H1 (cell line): ENCODE data around the gene LRBA. TPM values are rescaled to one million over a fixed set of nuclear protein-coding genes. Genes with fewer than 3 reads are reported as not detected.

Experiments
- CTCF ChIA-PET: fragments of 300-600 bp; sonication (Branson Sonifier 250); formaldehyde crosslinking; loops from one replicate; lab custom pipeline; 2021; ENCODE audit not compliant: partially characterized antibody; lab: Charles Lee
- POLR2A ChIA-PET: fragments of 300-600 bp; sonication (Branson Sonifier 250); formaldehyde crosslinking; loops from one replicate; lab custom pipeline; 2021; ENCODE audit warnings: inconsistent platforms; ENCODE audit not compliant: partially characterized antibody; lab: Charles Lee
- DNase-seq, 2 experiments: peaks; one replicate each; pipeline versions ENCODE4 v3.0.0 to v3.0.0-alpha.2; 2010 to 2022; ENCODE audit warnings: low spot score in 2 of 2, low read depth in 1 of 2, mixed read lengths in 1 of 2
- FAIRE-seq: peaks from 2 replicates; lab custom pipeline; 2011; peaks lifted over from hg19 to GRCh38; lab: Jason Lieb, UNC
- H2AFZ ChIP-seq: 2 replicates; pipeline ENCODE4 v1.8.1; 2012; ENCODE audit warnings: low read length, inconsistent platforms
- H2AK5ac ChIP-seq: 2 replicates; pipeline ENCODE4 v1.6.1; 2013; ENCODE audit warnings: low read depth, low read length
- H2BK120ac ChIP-seq: replicated peaks from 2 replicates; pipeline ENCODE3; 2013; ENCODE audit warnings: low read depth, low read length, inconsistent platforms
- H2BK12ac ChIP-seq: 2 replicates; pipeline ENCODE4 v1.6.1; 2013; ENCODE audit warnings: low read depth, low read length
- H2BK15ac ChIP-seq: 2 replicates; pipeline ENCODE4 v1.6.1; 2013; ENCODE audit warnings: low read length
- H2BK20ac ChIP-seq: 2 replicates; pipeline ENCODE4 v1.6.1; 2013; ENCODE audit warnings: low read length
- H2BK5ac ChIP-seq: 2 replicates; pipeline ENCODE4 v1.6.1; 2013; ENCODE audit warnings: low read depth, low read length
- H3K14ac ChIP-seq: 2 replicates; pipeline ENCODE4 v1.6.1; 2013; ENCODE audit warnings: inconsistent platforms; ENCODE audit not compliant: insufficient read length
- H3K18ac ChIP-seq: 2 replicates; pipeline ENCODE4 v1.6.1; 2013; ENCODE audit warnings: low read length; ENCODE audit errors: extremely low read depth
- H3K23ac ChIP-seq: 2 replicates; pipeline ENCODE4 v1.6.1; 2013; ENCODE audit warnings: inconsistent platforms; ENCODE audit not compliant: insufficient read length
- H3K23me2 ChIP-seq: 2 replicates; pipeline ENCODE4 v1.6.1; 2013; ENCODE audit warnings: low read depth, low read length
- H3K27ac ChIP-seq: 2 replicates; pipeline ENCODE4 v1.6.1; 2011; ENCODE audit warnings: low read depth, low read length, inconsistent platforms
- H3K27me3 ChIP-seq, 4 experiments: replicated peaks in 1 of 4; 1 replicate in 1 of 4; 2 replicates in 3 of 4; pipeline versions ENCODE4 v1.6.1 to v1.8.1; 2011 to 2013; ENCODE audit warnings: low read length in 3 of 4, mild to moderate bottlenecking in 3 of 4, inconsistent platforms in 2 of 4, mixed read lengths in 2 of 4, moderate library complexity in 1 of 4; ENCODE audit not compliant: control insufficient read depth in 3 of 4, insufficient read depth in 3 of 4; ENCODE audit errors: extremely low read depth in 1 of 4
- H3K36me3 ChIP-seq, 4 experiments: 2 replicates each; pipeline versions ENCODE4 v1.6.1 to v1.8.1; 2011 to 2013; ENCODE audit warnings: mild to moderate bottlenecking in 4 of 4, low read length in 3 of 4, moderate library complexity in 2 of 4, control low read depth in 1 of 4, inconsistent platforms in 1 of 4; ENCODE audit not compliant: insufficient read depth in 4 of 4, control insufficient read depth in 2 of 4
- H3K4ac ChIP-seq: replicated peaks from 2 replicates; pipeline ENCODE3; 2013; ENCODE audit warnings: low read length, low read depth, mixed read lengths, inconsistent platforms; ENCODE audit not compliant: insufficient read length
- H3K4me1 ChIP-seq, 4 experiments: replicated peaks in 1 of 4; 1 replicate in 1 of 4; 2 replicates in 3 of 4; pipeline versions ENCODE4 v1.6.1 to v1.8.1; 2011 to 2013; ENCODE audit warnings: low read length in 3 of 4, inconsistent platforms in 2 of 4, mixed read lengths in 1 of 4; ENCODE audit not compliant: insufficient read depth in 4 of 4, control insufficient read depth in 3 of 4
- H3K4me2 ChIP-seq, 2 experiments: 2 replicates each; pipeline versions ENCODE4 v1.6.1 to v1.8.1; 2011 to 2013; ENCODE audit warnings: low read depth in 2 of 2, low read length in 2 of 2, control low read depth in 1 of 2, inconsistent platforms in 1 of 2, mild to moderate bottlenecking in 1 of 2; ENCODE audit not compliant: insufficient read depth in 1 of 2
- H3K4me3 ChIP-seq, 4 experiments: fragments of 200-600, 300-600 bp in 1 of 4; sonication (generic), shearing (Covaris generic), sonication (Bioruptor Twin) in 1 of 4; 2 replicates each; pipeline versions ENCODE4 v1.5.1 to v1.8.1; 2011 to 2016; ENCODE audit warnings: low read length in 4 of 4, low read depth in 3 of 4, control low read depth in 2 of 4, inconsistent platforms in 2 of 4, mild to moderate bottlenecking in 2 of 4, mixed read lengths in 1 of 4, moderate library complexity in 1 of 4; ENCODE audit not compliant: insufficient read depth in 2 of 4; ENCODE audit errors: extremely low read depth in 1 of 4
- H3K56ac ChIP-seq: replicated peaks from 2 replicates; pipeline ENCODE3; 2013; ENCODE audit warnings: low read depth, mild to moderate bottlenecking, mixed read lengths, low read length, inconsistent platforms; ENCODE audit not compliant: insufficient read length
- H3K79me1 ChIP-seq: 2 replicates; pipeline ENCODE4 v1.6.1; 2013; ENCODE audit warnings: low read depth, low read length, control low read depth
- H3K79me2 ChIP-seq, 2 experiments: 2 replicates each; pipeline versions ENCODE4 v1.6.1 to v1.8.1; 2012 to 2013; ENCODE audit warnings: low read length in 2 of 2, mild to moderate bottlenecking in 2 of 2, inconsistent platforms in 1 of 2; ENCODE audit not compliant: insufficient read depth in 2 of 2, control insufficient read depth in 1 of 2
- H3K9ac ChIP-seq, 4 experiments: replicated peaks in 1 of 4; 1 replicate in 1 of 4; 2 replicates in 3 of 4; pipeline versions ENCODE4 v1.6.1 to v1.8.1; 2011 to 2013; ENCODE audit warnings: low read depth in 3 of 4, low read length in 3 of 4, control low read depth in 2 of 4, mild to moderate bottlenecking in 2 of 4, moderate library complexity in 2 of 4, inconsistent platforms in 1 of 4; ENCODE audit errors: extremely low read depth in 1 of 4
- H3K9me3 ChIP-seq, 2 experiments: 2 replicates each; pipeline versions ENCODE4 v1.6.1 to v1.8.1; 2012 to 2013; ENCODE audit warnings: mild to moderate bottlenecking in 2 of 2, moderate library complexity in 2 of 2, control low read depth in 1 of 2, inconsistent platforms in 1 of 2, low read depth in 1 of 2, low read length in 1 of 2, mixed read lengths in 1 of 2; ENCODE audit not compliant: insufficient read depth in 2 of 2
- H4K20me1 ChIP-seq, 2 experiments: replicated peaks in 1 of 2; 2 replicates each; pipeline versions ENCODE3 to v1.8.1; 2011 to 2013; ENCODE audit warnings: inconsistent platforms in 2 of 2, low read length in 2 of 2, mild to moderate bottlenecking in 1 of 2; ENCODE audit not compliant: insufficient read depth in 2 of 2, control insufficient read depth in 1 of 2
- H4K5ac ChIP-seq: 2 replicates; pipeline ENCODE4 v1.6.1; 2013; ENCODE audit warnings: low read length, low read depth, mixed read lengths, inconsistent platforms; ENCODE audit not compliant: insufficient read length
- H4K8ac ChIP-seq: 2 replicates; pipeline ENCODE4 v1.8.0; 2013; ENCODE audit warnings: mild to moderate bottlenecking, moderate library complexity, low read length, inconsistent platforms; ENCODE audit not compliant: insufficient read depth; ENCODE audit errors: extremely low read depth
- H4K91ac ChIP-seq: replicated peaks from 2 replicates; pipeline ENCODE3; 2013; ENCODE audit warnings: low read length, mixed read lengths, inconsistent platforms; ENCODE audit not compliant: insufficient read length
- BCL11A ChIP-seq, 2 experiments: IDR thresholded peaks; one replicate each; pipeline ENCODE4 v1.6.1; 2011; ENCODE audit warnings: low read depth in 2 of 2, low read length in 2 of 2, mild to moderate bottlenecking in 2 of 2
- BRCA1 ChIP-seq: IDR thresholded peaks from 2 replicates; pipeline ENCODE4 v1.6.1; 2012; ENCODE audit warnings: low read depth, low read length, improper control_type of control experiment
- NRF1 ChIP-seq: IDR thresholded peaks from 2 replicates; pipeline ENCODE4 v1.6.1; 2011; ENCODE audit warnings: mild to moderate bottlenecking, low read depth, low read length, improper control_type of control experiment
- POU5F1 ChIP-seq: IDR thresholded peaks from 2 replicates; pipeline ENCODE4 v1.6.1; 2011; ENCODE audit warnings: low read depth, mild to moderate bottlenecking, low read length, moderate library complexity
- RAD21 ChIP-seq, 2 experiments: IDR thresholded peaks in 1 of 2; conservative IDR thresholded peaks in 1 of 2; 2 replicates each; pipeline ENCODE4 v1.6.1; 2011; ENCODE audit warnings: low read depth in 2 of 2, low read length in 2 of 2, improper control_type of control experiment in 1 of 2, inconsistent platforms in 1 of 2, mild to moderate bottlenecking in 1 of 2, moderate library complexity in 1 of 2
- SIN3A ChIP-seq, 2 experiments: IDR thresholded peaks in 1 of 2; conservative IDR thresholded peaks in 1 of 2; 2 replicates each; pipeline ENCODE4 v1.6.1; 2011 to 2012; ENCODE audit warnings: low read length in 2 of 2, improper control_type of control experiment in 1 of 2, low read depth in 1 of 2, mild to moderate bottlenecking in 1 of 2
- SP1 ChIP-seq: IDR thresholded peaks from 2 replicates; pipeline ENCODE4 v1.6.1; 2011; ENCODE audit warnings: low read depth, low read length
- WGBS, 2 experiments: shearing (Covaris generic) in 1 of 2; methylation state at CpG; one replicate each; pipeline versions ENCODE4 v1.1.6 to v1.1.7; 2013 to 2015; ENCODE audit warnings: low lambda C conversion rate in 2 of 2, mixed read lengths in 2 of 2, inconsistent platforms in 1 of 2, low coverage in 1 of 2, missing lambda C conversion rate in 1 of 2; ENCODE audit not compliant: insufficient replicate concordance in 2 of 2, insufficient coverage in 1 of 2, insufficient read length in 1 of 2; ENCODE audit errors: extremely low coverage in 1 of 2, missing lambda C conversion rate in 1 of 2; 5-methylcytosine and 5-hydroxymethylcytosine counted together
- polyA plus RNA-seq, 7 experiments: library from polyadenylated mRNA; depleted of rRNA in 3 of 7; stranded (reverse) in 5 of 7; unstranded in 2 of 7; fragments of >200 nt in 5 of 7; fragments of 200-250 nt in 2 of 7; gene quantifications; 1 replicate in 5 of 7; 2 replicates in 1 of 7; 4 replicates in 1 of 7; pipeline versions ENCODE4 v1.2.1 to v1.2.3, GENCODE V29; 2011 to 2013; ENCODE audit warnings: missing spikeins in 2 of 7, mixed read lengths in 2 of 7
- total RNA-seq: library from RNA; stranded (reverse); fragmentation: NEBNext Ultra II Directional; extraction: Animal tissue kit (Norgen Biotek cat#: 25700); gene quantifications from 2 replicates; pipeline ENCODE4 v1.2.1, GENCODE V29; 2021

LRBA gene
- total and polyA plus RNA-seq, 2 of the 8 experiments (the other 6 are each of a cell fraction or from before 2014, with no cell fraction given): 54.6 to 83.2 TPM

- Histone ChIP-seq H4K20me1 (no peaks in the 10 kb centered on the region), H3K23ac (no peak overlapping the region), H2AFZ (no peak overlapping the region), H3K56ac (no peak overlapping the region), H3K4ac (no peak overlapping the region), H3K4me2 (no peak overlapping the region), H3K36me3 (no peaks in the 10 kb centered on the region), H3K9ac (no peak overlapping the region), H3K27me3 (no peaks in the 10 kb centered on the region), H3K4me1 (no peaks in the 10 kb centered on the region), H3K18ac (no peak overlapping the region), H3K4me3 (no peak overlapping the region), H4K5ac (no peak overlapping the region), H2BK5ac (no peak overlapping the region), H2AK5ac (no peak overlapping the region), H4K8ac (no peak overlapping the region), H3K27ac (no peak overlapping the region), H2BK15ac (no peak overlapping the region), H3K9me3 (no peaks in the 10 kb centered on the region), H2BK20ac (no peak overlapping the region), H2BK12ac (no peak overlapping the region), H3K23me2 (no peaks in the 10 kb centered on the region), H2BK120ac (no peak overlapping the region), H4K91ac (no peak overlapping the region), H3K79me2 (no peaks in the 10 kb centered on the region), H3K14ac (no peak overlapping the region), H3K79me1 (no peaks in the 10 kb centered on the region)
- CTCF ChIA-PET: no interaction called here
- TF ChIP-seq NRF1: no peak
- TF ChIP-seq POU5F1: no peak
- no peak for TF ChIP-seq SIN3A (conservative IDR thresholded peaks at IDR 0.05 in 1 of 2, IDR thresholded peaks at IDR 0.05 in 1 of 2; ENCODE audit: low read depth in 1 of 2, low read length in 2 of 2)
- no peak for TF ChIP-seq SP1
- TF ChIP-seq BRCA1: no peak
- no peak for TF ChIP-seq BCL11A (IDR thresholded peaks at IDR 0.05; ENCODE audit: low read depth in 2 of 2, low read length in 2 of 2)
- TF ChIP-seq RAD21 (IDR thresholded peaks at IDR 0.05 in 1 of 2, conservative IDR thresholded peaks at IDR 0.05 in 1 of 2; ENCODE audit: low read depth in 2 of 2, low read length in 2 of 2): no peak
- FAIRE-seq (no peak), DNase-seq (no peak)
- WGBS, 2 experiments: 72% methylated on average over 3 of the region's 3 CpGs; no CpG with 5 or more reads in 1 of the 2 experiments
- POLR2A ChIA-PET: interaction anchor here (1.2 kb wide), 1 partner anchor 24 kb away, joined by 4 read pairs; no protein-coding TSS in a partner anchor
These were observed 496.5 kb downstream of the LRBA start for GRCh38 chr4:150518559-150518958.
